K562 (cell line): Measurements from ENCODE around the gene ARFGEF2. TPM values are rescaled to one million over a fixed set of nuclear protein-coding genes. Genes with fewer than 3 reads are reported as not detected.

Experiments used
- ATAC-seq: fragments of 200-7000 bp; cut with Tn5 transposase; 3 replicates; pipeline ENCODE4 v1.9.1; 2020; ENCODE audit warnings: moderate library complexity
- BruUV-seq: library from RNA; stranded (reverse); fragments of 400-500 nt; replicated peaks from 2 replicates; lab custom pipeline; 2021; lab: Mats Ljungman, UMichigan
- CTCF ChIA-PET: fragments of 300-600 bp; formaldehyde crosslinking; extraction: SDS; loops from one replicate; lab custom pipeline; 2021; ENCODE audit warnings: low intra/inter-chr PET ratio; lab: Yijun Ruan, JAX
- POLR2A ChIA-PET: fragments of 300-600, 350-650 bp; sonication (Branson Sonifier 250); formaldehyde crosslinking; extraction: SDS; loops from one replicate; lab custom pipeline; 2021; ENCODE audit warnings: antibody characterized with exemption, inconsistent platforms; lab: Yijun Ruan, JAX
- DNase-seq, 4 experiments: peaks; one replicate each; pipeline versions ENCODE4 v3.0.0 to v3.0.0-alpha.2; 2011 to 2018; ENCODE audit warnings: low spot score in 3 of 4, mixed read lengths in 3 of 4; ENCODE audit errors: extremely low read depth in 1 of 4
- FAIRE-seq: peaks from 2 replicates; lab custom pipeline; 2011; peaks lifted over from hg19 to GRCh38; lab: Jason Lieb, UNC
- H2AFZ ChIP-seq: 2 replicates; pipeline ENCODE4 v1.6.0; 2011; ENCODE audit warnings: low read depth, low read length, control low read depth, inconsistent platforms
- H3K27ac ChIP-seq: fragments of 200-600 bp; 3 replicates; pipeline ENCODE4 v1.8.0; 2011; ENCODE audit warnings: low read depth, mild to moderate bottlenecking, control low read depth, inconsistent platforms, low read length, moderate library complexity, mixed read lengths; ENCODE audit errors: extremely low read depth
- H3K27me3 ChIP-seq, 2 experiments: fragments of 300-600 bp in 1 of 2; 2 replicates in 1 of 2; 3 replicates in 1 of 2; pipeline versions ENCODE4 v1.6.0 to v1.8.0; 2011; ENCODE audit warnings: inconsistent platforms in 2 of 2, low read length in 2 of 2, mild to moderate bottlenecking in 1 of 2, mixed read lengths in 1 of 2, moderate library complexity in 1 of 2; ENCODE audit not compliant: control insufficient read depth in 2 of 2, insufficient read depth in 2 of 2
- H3K36me3 ChIP-seq: fragments of 300-600 bp; 3 replicates; pipeline ENCODE4 v1.8.0; 2011; ENCODE audit warnings: mild to moderate bottlenecking, low read length, inconsistent platforms; ENCODE audit not compliant: control insufficient read depth, insufficient read depth
- H3K4me1 ChIP-seq, 2 experiments: fragments of 200-600 bp in 1 of 2; replicated peaks in 1 of 2; 2 replicates in 1 of 2; 3 replicates in 1 of 2; pipeline versions ENCODE4 v1.5.1 to v1.8.0; 2011; ENCODE audit warnings: inconsistent platforms in 2 of 2, low read length in 2 of 2, mild to moderate bottlenecking in 1 of 2, mixed read lengths in 1 of 2, moderate library complexity in 1 of 2; ENCODE audit not compliant: control insufficient read depth in 2 of 2, insufficient read depth in 2 of 2
- H3K4me2 ChIP-seq: 2 replicates; pipeline ENCODE4 v1.6.1; 2011; ENCODE audit warnings: low read length, control low read depth, inconsistent platforms, mixed read lengths; ENCODE audit not compliant: insufficient read depth
- H3K4me3 ChIP-seq: fragments of 200-600 bp; sonication (generic), shearing (Covaris generic); 2 replicates; pipeline ENCODE4 v1.5.1; 2016; ENCODE audit warnings: control low read depth, inconsistent platforms
- H3K79me2 ChIP-seq: fragments of 200-600 bp; 3 replicates; pipeline ENCODE4 v1.8.0; 2011; ENCODE audit warnings: low read length, inconsistent platforms; ENCODE audit not compliant: control insufficient read depth, insufficient read depth
- H3K9ac ChIP-seq, 2 experiments: 2 replicates each; pipeline versions ENCODE4 v1.6.0 to v1.6.1; 2011; ENCODE audit warnings: low read depth in 2 of 2, low read length in 2 of 2, control low read depth in 1 of 2, inconsistent platforms in 1 of 2, mild to moderate bottlenecking in 1 of 2, mixed read lengths in 1 of 2; ENCODE audit not compliant: insufficient read depth in 1 of 2
- H3K9me1 ChIP-seq: one replicate; pipeline ENCODE4 v1.6.0; 2011; ENCODE audit warnings: inconsistent platforms, mild to moderate bottlenecking, low read length, moderate library complexity; ENCODE audit not compliant: control insufficient read depth, insufficient read depth
- H3K9me3 ChIP-seq: replicated peaks from 2 replicates; pipeline ENCODE4 v1.5.1; 2011; ENCODE audit warnings: low read depth, low read length, inconsistent platforms; ENCODE audit not compliant: control insufficient read depth, insufficient read depth
- H4K20me1 ChIP-seq: replicated peaks from 2 replicates; pipeline ENCODE4 v1.6.1; 2011; ENCODE audit warnings: low read length, inconsistent platforms, mixed read lengths; ENCODE audit not compliant: control insufficient read depth, insufficient read depth
- CBX3 ChIP-seq, 2 experiments: IDR thresholded peaks; 1 replicate in 1 of 2; 2 replicates in 1 of 2; pipeline ENCODE4 v1.6.1; 2012; ENCODE audit warnings: inconsistent platforms in 2 of 2, low read length in 2 of 2, borderline replicate concordance in 1 of 2, control low read depth in 1 of 2
- MEF2A ChIP-seq: IDR thresholded peaks from 2 replicates; pipeline ENCODE4 v1.6.1; 2011; ENCODE audit warnings: low read depth, mild to moderate bottlenecking, low read length, moderate library complexity; ENCODE audit not compliant: control insufficient read depth
- SAFB ChIP-seq: fragments of 200-400 bp; formaldehyde crosslinking; IDR thresholded peaks from 2 replicates; pipeline ENCODE4 v1.6.1; 2017; ENCODE audit warnings: low read depth, low read length, borderline replicate concordance
- SNRNP70 ChIP-seq: fragments of 200-400 bp; formaldehyde crosslinking; optimal IDR thresholded peaks from 2 replicates; pipeline ENCODE3; 2017; ENCODE audit warnings: low read depth, low read length
- TARDBP ChIP-seq: fragments of 450-650 bp; IDR thresholded peaks from 2 replicates; pipeline ENCODE4 v1.6.1; 2016
- ZNF212 ChIP-seq: fragments of 450-650 bp; formaldehyde crosslinking; IDR thresholded peaks from 2 replicates; pipeline ENCODE4 v1.4.0; 2020; ENCODE audit warnings: mild to moderate bottlenecking
- ZNF75A ChIP-seq: fragments of 450-650 bp; formaldehyde crosslinking; IDR thresholded peaks from 2 replicates; pipeline ENCODE4 v1.4.0; 2020; ENCODE audit warnings: mild to moderate bottlenecking
- WGBS: fragments of 100-300 bp; shearing (Covaris generic); methylation state at CpG from one replicate; pipeline ENCODE4 v1.1.6; 2016; ENCODE audit warnings: low coverage, mixed read lengths; ENCODE audit not compliant: insufficient coverage; ENCODE audit errors: missing lambda C conversion rate; 5-methylcytosine and 5-hydroxymethylcytosine counted together
- in situ Hi-C: fragments of 300-500 bp; cut with MboI; formaldehyde crosslinking; loops from 4 replicates; pipeline ENCODE4 v1.15.0; 2018; ENCODE audit warnings: inconsistent platforms, mixed read lengths
- intact Hi-C: fragments of 100-400 bp; cut with micrococcal nuclease; formaldehyde crosslinking; loops from 2 replicates; pipeline ENCODE4 v1.14.2; 2022
- polyA plus RNA-seq, 8 experiments: library from polyadenylated mRNA; depleted of rRNA in 4 of 8; stranded (reverse) in 5 of 8; unstranded in 3 of 8; fragments of >200 nt; fragmentation: Nextera tagmentation in 2 of 8; fragmentation: Illumina TruSeq in 1 of 8; extraction: Ambion mirVana in 2 of 8; extraction: Trizol in 1 of 8; gene quantifications; 2 replicates each; pipeline versions ENCODE4 v1.2.1 to v1.2.3, GENCODE V29; 2011 to 2014; ENCODE audit warnings: inconsistent platforms in 1 of 8, missing spikeins in 1 of 8
- total RNA-seq, 7 experiments: library from RNA; depleted of rRNA in 6 of 7; stranded (reverse); fragments of >200 nt in 6 of 7; fragmentation: Illumina TruSeq in 2 of 7; extraction: Trizol in 2 of 7; gene quantifications; 2 replicates each; pipeline versions ENCODE4 v1.2.1 to v1.2.3, GENCODE V29; 2011 to 2021; ENCODE audit warnings: low replicate concordance in 1 of 7
- TF ChIP-seq, protein P1 (sequence below), 3 experiments: fragments of 200-800 bp in 1 of 3; sonication (Bioruptor generic) in 1 of 3; sonication (generic) in 1 of 3; formaldehyde crosslinking in 1 of 3; IDR thresholded peaks; 2 replicates each; pipeline versions ENCODE4 v1.6.1 to v1.8.0; 2016 to 2022; ENCODE audit warnings: mild to moderate bottlenecking in 2 of 3, missing compliant biosample characterization in 2 of 3, missing genetic modification characterization in 2 of 3, missing genetic modification reagents in 1 of 3
- TF ChIP-seq, protein P2 (sequence below): fragments of 450-650 bp; IDR thresholded peaks from 2 replicates; pipeline ENCODE4 v1.7.0; 2016; ENCODE audit warnings: borderline replicate concordance

ARFGEF2 gene
- total and polyA plus RNA-seq, 9 of the 15 experiments (the other 6 are each of a cell fraction or from before 2014, with no cell fraction given): 4.2 to 18.8 (median 13.7) TPM

DNA sequence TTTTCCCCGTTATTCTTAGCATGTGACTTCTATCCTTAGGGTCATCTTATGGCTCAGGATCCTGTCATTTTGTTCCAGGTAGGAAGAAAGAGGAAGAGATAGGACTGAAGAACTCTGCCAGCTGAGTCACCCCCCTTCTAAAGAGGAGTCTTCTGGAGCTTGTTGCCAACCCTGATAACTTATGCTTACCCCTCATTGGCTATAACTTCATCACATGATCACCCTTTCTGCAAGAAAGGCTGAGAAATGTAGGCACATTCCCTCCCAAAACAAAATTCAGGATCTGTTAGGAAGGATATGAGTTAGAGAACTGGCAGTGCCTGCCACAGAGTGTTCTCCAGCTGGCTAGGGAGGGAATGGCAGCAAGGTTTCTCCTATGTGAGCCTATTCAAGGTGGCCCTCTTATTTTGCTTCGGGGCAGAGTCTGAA lies 35.6 kb downstream of the ARFGEF2 start (continued):
- TF ChIP-seq, protein P1, sequence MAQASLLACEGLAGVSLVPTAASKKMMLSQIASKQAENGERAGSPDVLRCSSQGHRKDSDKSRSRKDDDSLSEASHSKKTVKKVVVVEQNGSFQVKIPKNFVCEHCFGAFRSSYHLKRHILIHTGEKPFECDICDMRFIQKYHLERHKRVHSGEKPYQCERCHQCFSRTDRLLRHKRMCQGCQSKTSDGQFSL (CRISPR knock-in tag; IDR thresholded peaks at IDR 0.05): no peak
- TF ChIP-seq, protein P1 (tag; IDR thresholded peaks at IDR 0.05): no peak

DNA sequence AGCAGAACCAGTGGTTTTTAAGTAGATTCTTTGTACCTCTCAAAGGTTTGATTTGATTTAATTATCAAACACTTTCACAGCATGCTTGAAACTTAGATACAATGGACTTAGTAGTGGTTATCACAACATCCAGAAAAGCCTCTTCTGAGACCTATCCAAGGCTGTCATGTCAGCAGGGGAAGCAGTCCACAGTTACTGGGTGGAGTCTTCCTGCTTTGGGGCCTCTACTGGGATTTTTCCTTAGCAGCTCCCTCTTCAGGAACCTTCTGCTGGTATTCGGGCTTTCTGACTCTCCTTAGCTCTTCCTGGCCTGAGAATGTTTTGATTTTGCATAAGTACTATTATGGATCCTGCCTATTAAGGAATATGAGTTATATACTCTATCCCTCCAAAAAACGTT lies 36.0 kb downstream of the ARFGEF2 start:
- DNase-seq (no peak), FAIRE-seq (no peak), ATAC-seq (no peak)
- POLR2A ChIA-PET: interaction anchor here (1.6 kb wide), 1 partner anchor 13 kb away, joined by 4 read pairs; no protein-coding TSS in a partner anchor
- no TSS peak for BruUV-seq
- Histone ChIP-seq H3K36me3 (peaks cover 65% of the 10 kb centered on the region), H3K9ac (no peak overlapping the region), H3K9me1 (peaks cover 2% of the 10 kb centered on the region), H3K4me3 (no peak overlapping the region), H3K9me3 (no peaks in the 10 kb centered on the region), H3K27ac (no peak overlapping the region), H4K20me1 (0 out of 2 replicates have a peak, but pooled peaks cover 3% of the 10 kb centered on the region), H3K27me3 (no peaks in the 10 kb centered on the region), H2AFZ (no peak overlapping the region), H3K4me2 (no peak overlapping the region), H3K4me1 (peaks cover 0 to 5% of the 10 kb centered on the region in 2 experiments; a peak in 2 of 5 replicates), H3K79me2 (no peaks in the 10 kb centered on the region)
- CTCF ChIA-PET: interaction anchor here (0.6 kb wide), 1 partner anchor 1424 kb away, joined by 4 read pairs; no protein-coding TSS in a partner anchor
- intact Hi-C loops: no loop called here
- in situ Hi-C loops: no loop called here
- 46% methylated on average over 2 of the region's 2 CpGs for WGBS
- no peak for TF ChIP-seq MEF2A
- no peak for TF ChIP-seq CBX3 (IDR thresholded peaks at IDR 0.05; ENCODE audit: borderline replicate concordance in 1 of 2, low read length in 2 of 2)
- TF ChIP-seq SAFB: no peak
- no peak for TF ChIP-seq ZNF212 (CRISPR knock-in tag)
- TF ChIP-seq, protein P2, sequence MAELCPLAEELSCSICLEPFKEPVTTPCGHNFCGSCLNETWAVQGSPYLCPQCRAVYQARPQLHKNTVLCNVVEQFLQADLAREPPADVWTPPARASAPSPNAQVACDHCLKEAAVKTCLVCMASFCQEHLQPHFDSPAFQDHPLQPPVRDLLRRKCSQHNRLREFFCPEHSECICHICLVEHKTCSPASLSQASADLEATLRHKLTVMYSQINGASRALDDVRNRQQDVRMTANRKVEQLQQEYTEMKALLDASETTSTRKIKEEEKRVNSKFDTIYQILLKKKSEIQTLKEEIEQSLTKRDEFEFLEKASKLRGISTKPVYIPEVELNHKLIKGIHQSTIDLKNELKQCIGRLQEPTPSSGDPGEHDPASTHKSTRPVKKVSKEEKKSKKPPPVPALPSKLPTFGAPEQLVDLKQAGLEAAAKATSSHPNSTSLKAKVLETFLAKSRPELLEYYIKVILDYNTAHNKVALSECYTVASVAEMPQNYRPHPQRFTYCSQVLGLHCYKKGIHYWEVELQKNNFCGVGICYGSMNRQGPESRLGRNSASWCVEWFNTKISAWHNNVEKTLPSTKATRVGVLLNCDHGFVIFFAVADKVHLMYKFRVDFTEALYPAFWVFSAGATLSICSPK: no peak
- TF ChIP-seq TARDBP: no peak
- no peak for TF ChIP-seq ZNF75A (CRISPR knock-in tag)
- TF ChIP-seq SNRNP70: no peak
